ENCODE results near the gene BAZ2B.
A peak's percentile ranks its signal among the peaks of the same experiment; 100 is the strongest.
"Not testable (repeated sequence)": the region's sequence is repeated elsewhere in the genome, so short reads cannot be mapped to it uniquely, and the experiment has no call there.

Gene BAZ2B

GRCh38 chr2:159616286-159616701 is at the start of gene BAZ2B:
Gene BAZ2B (minus strand): TSS chr2:159616548. CDS start chr2:159478719, 137,829 bp downstream.
- peak; percentile 80 for DNase-seq

GRCh38 chr2:159661286-159661685 is 44.9 kb upstream of the BAZ2B start:
- no peak for DNase-seq

GRCh38 chr2:159658881-159659873 is 42.8 kb upstream of the BAZ2B start:
- DNase-seq = no peak

GRCh38 chr2:159653962-159654361 is 37.6 kb upstream of the BAZ2B start:
- no peak for DNase-seq

GRCh38 chr2:159651884-159652283 is 35.5 kb upstream of the BAZ2B start:
- no peak for DNase-seq

- no peak for DNase-seq
Observed at GRCh38 chr2:159650574-159650973, 34.2 kb upstream of the BAZ2B start.

- DNase-seq = no peak
Observed at GRCh38 chr2:159648643-159649042, 32.3 kb upstream of the BAZ2B start.

GRCh38 chr2:159647667-159648066 is 31.3 kb upstream of the BAZ2B start:
- DNase-seq = no peak

- DNase-seq = no peak
Observed at GRCh38 chr2:159640176-159640575, 23.8 kb upstream of the BAZ2B start.

GRCh38 chr2:159639712-159640111 is 23.4 kb upstream of the BAZ2B start:
- DNase-seq = no peak

- DNase-seq = no peak
Observed at GRCh38 chr2:159639071-159639470, 22.7 kb upstream of the BAZ2B start.

GRCh38 chr2:159637988-159638501 is 21.7 kb upstream of the BAZ2B start:
- peak; percentile 84 for DNase-seq

GRCh38 chr2:159637240-159637639 is 20.9 kb upstream of the BAZ2B start:
- DNase-seq = no peak

- no peak for DNase-seq
Observed at GRCh38 chr2:159635006-159635789, 18.9 kb upstream of the BAZ2B start.

- DNase-seq = no peak
Observed at GRCh38 chr2:159633219-159633618, 16.9 kb upstream of the BAZ2B start.

GRCh38 chr2:159625628-159626027 is 9.3 kb upstream of the BAZ2B start:
- DNase-seq = not testable (repeated sequence)

GRCh38 chr2:159623436-159623835 is 7.1 kb upstream of the BAZ2B start:
- no peak for DNase-seq

- DNase-seq = no peak
Observed at GRCh38 chr2:159622966-159623365, 6.6 kb upstream of the BAZ2B start.

GRCh38 chr2:159620796-159621195 is 4.4 kb upstream of the BAZ2B start:
- no peak for DNase-seq

GRCh38 chr2:159617646-159618045 is 1.3 kb upstream of the BAZ2B start:
- DNase-seq = no peak

- no peak for DNase-seq
Observed at GRCh38 chr2:159617100-159617499, 752 bp upstream of the BAZ2B start.

- DNase-seq = peak; percentile 91
Observed at GRCh38 chr2:159615367-159616285, 722 bp downstream of the BAZ2B start.

Data from EL (cell line).